Dermis blood vessel endothelial cell (primary cell): ENCODE results near the gene MEMO1. TPM values are rescaled to one million over a fixed set of nuclear protein-coding genes. Genes with fewer than 3 reads are reported as not detected.

Source experiments
- total RNA-seq: library from RNA; depleted of rRNA; stranded (reverse); fragments of >200 nt; gene quantifications from 2 replicates; pipeline ENCODE4 v1.2.3, GENCODE V29; 2014

MEMO1 gene
- total RNA-seq, 1 donor from 2014 or later = 37.3 TPM

Other genes starting within 250 kb of the MEMO1 start
- gene DPY30, start 28.8 kb upstream of the MEMO1 start, total RNA-seq = 74.4 and 75.7 TPM in 2 replicates
- 44.8 and 45.9 TPM in 2 replicates for gene SPAST, start 52.5 kb upstream of the MEMO1 start, total RNA-seq
- 24.9 and 26.9 TPM in 2 replicates for gene SLC30A6, start 154.9 kb upstream of the MEMO1 start, total RNA-seq